ENCODE data around the gene SPINT2. TPM values are rescaled to one million over a fixed set of nuclear protein-coding genes. Genes with fewer than 3 reads are reported as not detected.

Gene SPINT2
- total and polyA plus RNA-seq, 7 experiments from 2014 or later: 35.5 to 139 (median 40.9) TPM

DNA sequence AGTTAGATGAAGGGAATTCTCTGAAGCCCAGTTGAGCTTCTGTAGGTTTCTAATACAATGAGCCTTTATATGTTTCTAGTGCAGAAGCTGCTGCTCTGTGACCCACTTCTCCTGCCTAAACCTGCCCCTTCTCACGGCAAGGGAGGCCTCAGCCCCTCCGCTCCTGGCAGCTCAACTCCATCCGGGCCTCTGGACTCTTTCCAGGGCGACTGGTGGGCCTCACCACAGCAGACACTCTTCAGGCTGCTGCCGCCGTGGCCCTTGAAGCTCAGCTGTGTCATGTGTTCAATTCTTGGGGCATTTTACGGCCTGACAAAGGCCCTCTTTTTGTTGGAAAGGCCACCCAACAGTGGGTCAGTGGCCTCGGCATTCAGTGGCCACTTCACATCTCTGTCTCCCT lies 29.7 kb downstream of the SPINT2 start:
- no peak overlapping the region for H3K27ac ChIP-seq (ENCODE audit: low read depth, low read length)
- Mint-ChIP-seq H3K4me1 (no peaks in the 10 kb centered on the region), H3K9me3 (no peaks in the 10 kb centered on the region), H3K27me3 (no peaks in the 10 kb centered on the region), H3K27ac (peak overlapping the region in 1 of 9 donors; percentile 49), H3K4me3 (no peak overlapping the region), H3K36me3 (peaks cover 0 to 18% (median 3%) of the 10 kb centered on the region in 5 donors)
- ChIA-PET CTCF (no interaction called here), POLR2A (no interaction called here)
- H3K9me3 ChIP-seq (ENCODE audit: control insufficient read depth in 2 of 3, low read length in 3 of 3): no peaks in the 10 kb centered on the region
- peaks cover 0 to 33% (median 7%) of the 10 kb centered on the region in 3 experiments for H3K36me3 ChIP-seq (ENCODE audit: control insufficient read depth in 2 of 3, insufficient read depth in 3 of 3, low read length in 3 of 3)
- no peaks in the 10 kb centered on the region for H3K27me3 ChIP-seq (ENCODE audit: control insufficient read depth in 2 of 2, insufficient read depth in 2 of 2, low read length in 2 of 2)
- DNase-seq: no peak
- intact Hi-C loops (cut with micrococcal nuclease): no loop called here
- no peak overlapping the region for H3K4me3 ChIP-seq (ENCODE audit: low read length)
- no peak for ATAC-seq
- no peaks in the 10 kb centered on the region for H3K4me1 ChIP-seq (ENCODE audit: control insufficient read depth in 2 of 2, insufficient read depth in 2 of 2, low read length in 2 of 2)

DNA sequence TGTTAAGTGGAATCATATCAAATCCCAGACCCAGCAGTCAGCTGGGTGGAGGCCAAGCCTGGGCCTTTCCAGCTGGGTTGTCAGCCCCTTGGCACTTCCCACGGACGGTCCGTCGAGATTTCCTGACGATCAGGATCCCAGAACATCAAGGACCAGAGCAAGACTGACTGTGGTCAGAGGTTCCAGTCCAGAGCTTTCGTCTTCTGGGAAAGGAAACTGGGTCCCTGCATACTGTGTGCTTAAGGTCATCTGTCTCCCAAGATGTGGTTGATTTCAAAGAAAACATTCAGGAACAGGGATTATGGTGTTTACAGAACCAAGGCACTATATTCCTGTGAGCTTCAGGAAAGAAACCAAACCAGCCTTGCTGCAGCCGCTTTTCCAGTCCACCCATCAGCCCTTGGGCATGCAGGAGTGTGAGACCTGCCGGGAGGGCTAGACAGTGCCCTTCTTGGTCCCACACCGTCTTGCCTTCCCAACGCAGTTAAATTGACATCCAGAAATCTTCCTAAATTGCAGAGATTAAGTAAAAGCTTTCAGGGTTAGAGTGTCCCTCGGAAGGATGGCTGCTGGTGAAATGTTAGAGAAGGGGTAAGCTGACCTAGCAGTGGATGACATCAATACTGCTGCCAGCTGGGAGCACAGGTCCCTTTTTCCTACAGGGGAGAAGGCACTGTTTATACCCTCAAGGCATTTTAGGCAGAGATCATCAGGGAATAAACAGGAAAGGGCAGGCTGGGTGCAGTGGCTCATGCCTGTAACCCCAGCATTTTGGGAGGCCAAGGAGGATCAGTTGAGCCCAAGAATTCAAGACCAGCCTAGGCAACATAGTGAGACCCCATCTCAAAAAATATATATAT lies 34.7 kb downstream of the SPINT2 start:
- H3K36me3 ChIP-seq (ENCODE audit: control insufficient read depth in 2 of 3, insufficient read depth in 3 of 3, low read length in 3 of 3): no peaks in the 10 kb centered on the region
- intact Hi-C loops (cut with micrococcal nuclease): no loop called here
- no peak overlapping the region for H3K27ac ChIP-seq (ENCODE audit: low read depth, low read length)
- H3K9me3 ChIP-seq (ENCODE audit: control insufficient read depth in 2 of 3, low read length in 3 of 3): no peaks in the 10 kb centered on the region
- H3K4me3 ChIP-seq (ENCODE audit: low read length): no peak overlapping the region
- Mint-ChIP-seq H3K9me3 (peaks cover 0 to 2% (median 0%) of the 10 kb centered on the region in 11 donors), H3K36me3 (peaks cover 0 to 5% (median 0%) of the 10 kb centered on the region in 5 donors), H3K27ac (no peak overlapping the region), H3K27me3 (no peaks in the 10 kb centered on the region), H3K4me3 (no peak overlapping the region), H3K4me1 (no peaks in the 10 kb centered on the region)
- DNase-seq: no peak
- ATAC-seq: no peak
- POLR2A ChIA-PET: no interaction called here
- CTCF ChIA-PET: no interaction called here
- H3K4me1 ChIP-seq (ENCODE audit: control insufficient read depth in 2 of 2, insufficient read depth in 2 of 2, low read length in 2 of 2): no peaks in the 10 kb centered on the region
- H3K27me3 ChIP-seq (ENCODE audit: control insufficient read depth in 2 of 2, insufficient read depth in 2 of 2, low read length in 2 of 2): no peaks in the 10 kb centered on the region

DNA sequence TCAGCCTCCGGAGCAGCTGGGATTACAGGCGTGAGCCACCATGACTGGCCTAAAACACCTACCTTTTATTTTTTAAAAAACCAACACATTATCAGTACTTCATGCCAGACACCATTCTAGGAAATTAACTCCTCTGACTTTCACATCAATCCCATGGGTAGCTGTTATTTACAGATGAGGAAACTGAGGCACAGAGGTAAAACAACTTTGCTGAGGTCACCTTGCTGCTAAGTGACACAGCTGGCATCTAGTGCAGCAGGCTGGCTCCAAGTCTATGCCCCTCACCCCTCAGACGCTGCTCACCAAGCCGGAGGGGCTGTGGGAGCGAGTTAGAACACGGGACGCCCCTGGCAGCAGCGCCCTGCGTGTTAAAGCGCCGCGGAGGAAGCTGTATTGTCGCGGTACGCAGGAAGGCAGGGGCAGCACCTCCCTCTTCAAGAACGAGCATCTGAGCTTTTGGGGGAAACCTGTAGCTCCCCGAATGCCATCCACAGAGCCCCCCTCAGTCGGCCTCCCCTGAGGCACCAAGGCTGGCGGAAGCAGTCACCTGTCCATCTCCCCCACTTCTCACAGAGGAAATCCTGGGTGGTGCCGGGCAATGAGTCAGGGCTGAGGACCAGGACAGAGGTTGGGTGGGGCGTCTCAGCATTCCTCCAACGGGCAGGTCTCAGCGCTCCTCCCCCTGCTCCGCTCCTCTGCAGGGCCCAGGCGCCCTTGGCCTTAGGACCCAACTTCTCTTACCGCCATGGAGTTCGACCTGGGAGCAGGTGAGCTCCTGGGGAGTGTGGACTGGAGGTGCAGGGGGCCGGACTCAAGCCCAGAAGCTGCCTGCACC lies 39.4 kb downstream of the SPINT2 start, which contains the start of gene C19orf33:
TSS of gene C19orf33 (plus strand) at position 735 of the 835 bp plus-strand sequence. CDS start at position 746, 11 bp downstream.
- no peak within 1 kb of the TSS for H3K4me3 Mint-ChIP-seq
- DNase-seq (no peak), ATAC-seq (no peak)
- POLR2A ChIA-PET: no interaction called here
- H3K4me1 Mint-ChIP-seq: peaks cover 0 to 7% (median 0%) of the 10 kb centered on the region in 7 donors
- peaks cover 0 to 7% (median 0%) of the 10 kb centered on the region in 5 donors for H3K36me3 Mint-ChIP-seq
- H3K4me3 ChIP-seq (ENCODE audit: low read length): no peak within 1 kb of the TSS
- H3K36me3 ChIP-seq (ENCODE audit: control insufficient read depth in 2 of 3, insufficient read depth in 3 of 3, low read length in 3 of 3): peaks cover 0 to 26% (median 0%) of the 10 kb centered on the region in 3 experiments
- no peaks in the 10 kb centered on the region for H3K4me1 ChIP-seq (ENCODE audit: control insufficient read depth in 2 of 2, insufficient read depth in 2 of 2, low read length in 2 of 2)
- H3K9me3 ChIP-seq (ENCODE audit: control insufficient read depth in 2 of 3, low read length in 3 of 3): no peaks in the 10 kb centered on the region
- H3K27ac Mint-ChIP-seq: no peak within 1 kb of the TSS
- intact Hi-C loops (cut with micrococcal nuclease): no loop called here
- peaks cover 0 to 2% (median 0%) of the 10 kb centered on the region in 11 donors for H3K9me3 Mint-ChIP-seq
- no peaks in the 10 kb centered on the region for H3K27me3 ChIP-seq (ENCODE audit: control insufficient read depth in 2 of 2, insufficient read depth in 2 of 2, low read length in 2 of 2)
- no peak within 1 kb of the TSS for H3K27ac ChIP-seq (ENCODE audit: low read depth, low read length)
- no peaks in the 10 kb centered on the region for H3K27me3 Mint-ChIP-seq
- CTCF ChIA-PET: interaction anchor here (0.7 to 1.0 kb wide), 2 partner anchors 38 to 60 kb away, joined by 3 read pairs; no protein-coding TSS in a partner anchor

DNA sequence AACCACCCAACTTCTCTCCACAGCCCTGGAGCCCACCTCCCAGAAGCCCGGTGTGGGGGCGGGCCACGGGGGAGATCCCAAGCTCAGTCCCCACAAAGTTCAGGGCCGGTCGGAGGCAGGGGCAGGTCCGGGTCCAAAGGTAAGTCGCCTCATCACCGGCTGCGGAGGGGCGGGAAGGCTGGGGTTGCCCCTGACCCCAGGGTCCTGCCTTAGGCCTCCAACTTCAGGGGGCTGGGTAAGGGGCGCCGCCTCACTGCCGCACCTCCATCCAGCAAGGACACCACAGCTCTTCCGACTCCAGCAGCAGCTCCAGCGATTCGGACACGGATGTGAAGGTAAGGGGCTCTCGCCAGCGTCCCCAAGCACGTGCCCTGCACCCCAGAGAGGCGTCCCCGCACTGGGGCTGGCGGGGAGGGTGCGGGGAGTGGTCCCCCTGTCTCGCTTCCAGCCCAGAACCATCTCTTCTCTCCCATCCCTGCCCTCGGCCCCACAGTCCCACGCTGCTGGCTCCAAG lies 40.0 kb downstream of the SPINT2 start:
- H3K4me1 Mint-ChIP-seq: peaks cover 0 to 8% (median 0%) of the 10 kb centered on the region in 7 donors

DNA sequence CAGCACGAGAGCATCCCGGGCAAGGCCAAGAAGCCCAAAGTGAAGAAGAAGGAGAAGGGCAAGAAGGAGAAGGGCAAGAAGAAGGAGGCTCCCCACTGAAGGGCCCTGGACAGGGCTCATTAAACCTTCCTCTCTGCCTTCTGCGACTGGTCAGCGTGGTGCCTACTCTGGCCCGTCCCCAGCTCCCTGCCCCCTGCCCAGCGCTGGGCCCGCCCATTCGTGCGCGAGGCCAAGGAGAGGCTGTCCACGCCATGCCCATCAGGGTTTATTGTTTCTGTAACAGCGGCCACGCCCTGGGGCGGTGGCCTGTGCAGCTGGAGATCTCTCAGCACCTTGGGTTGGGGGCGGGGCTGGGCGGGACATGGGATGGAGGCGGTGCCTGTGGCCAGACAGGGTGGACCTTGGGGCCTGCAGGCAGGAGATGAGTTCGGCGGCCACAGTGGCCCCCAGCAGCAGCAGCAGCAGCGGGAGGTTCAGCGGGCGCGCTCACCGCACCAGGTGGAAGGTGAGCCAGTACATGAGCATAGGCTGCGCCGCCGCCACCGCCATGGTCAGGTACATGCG lies 40.6 kb downstream of the SPINT2 start:
- no peaks in the 10 kb centered on the region for H3K4me1 ChIP-seq (ENCODE audit: control insufficient read depth in 2 of 2, insufficient read depth in 2 of 2, low read length in 2 of 2)
- H3K4me3 ChIP-seq (ENCODE audit: low read length): no peak overlapping the region
- Mint-ChIP-seq H3K27me3 (no peaks in the 10 kb centered on the region), H3K4me1 (peaks cover 0 to 8% (median 0%) of the 10 kb centered on the region in 7 donors), H3K4me3 (no peak overlapping the region), H3K27ac (no peak overlapping the region), H3K36me3 (peaks cover 0 to 11% (median 0%) of the 10 kb centered on the region in 5 donors), H3K9me3 (peaks cover 0 to 2% (median 0%) of the 10 kb centered on the region in 11 donors)
- ChIA-PET POLR2A (no interaction called here), CTCF (interaction anchor here (1.0 kb wide), 1 partner anchor 61 kb away, joined by 3 read pairs; no protein-coding TSS in a partner anchor)
- no peaks in the 10 kb centered on the region for H3K27me3 ChIP-seq (ENCODE audit: control insufficient read depth in 2 of 2, insufficient read depth in 2 of 2, low read length in 2 of 2)
- H3K27ac ChIP-seq (ENCODE audit: low read depth, low read length): no peak overlapping the region
- H3K36me3 ChIP-seq (ENCODE audit: control insufficient read depth in 2 of 3, insufficient read depth in 3 of 3, low read length in 3 of 3): peaks cover 0 to 38% (median 0%) of the 10 kb centered on the region in 3 experiments
- no peaks in the 10 kb centered on the region for H3K9me3 ChIP-seq (ENCODE audit: control insufficient read depth in 2 of 3, low read length in 3 of 3)
- DNase-seq (no peak), ATAC-seq (no peak)
- intact Hi-C loops (cut with micrococcal nuclease): no loop called here

More for the DNA sequence above, 40.0 kb downstream of the SPINT2 start:
- Mint-ChIP-seq H3K9me3 (peaks cover 0 to 2% (median 0%) of the 10 kb centered on the region in 11 donors), H3K27me3 (no peaks in the 10 kb centered on the region), H3K36me3 (peaks cover 0 to 7% (median 0%) of the 10 kb centered on the region in 5 donors), H3K4me3 (no peak overlapping the region), H3K27ac (no peak overlapping the region)
- ChIA-PET POLR2A (no interaction called here), CTCF (interaction anchor here (1.0 kb wide), 1 partner anchor 60 kb away, joined by 3 read pairs; no protein-coding TSS in a partner anchor)
- no peaks in the 10 kb centered on the region for H3K4me1 ChIP-seq (ENCODE audit: control insufficient read depth in 2 of 2, insufficient read depth in 2 of 2, low read length in 2 of 2)
- H3K9me3 ChIP-seq (ENCODE audit: control insufficient read depth in 2 of 3, low read length in 3 of 3): no peaks in the 10 kb centered on the region
- intact Hi-C loops (cut with micrococcal nuclease): no loop called here
- no peak for ATAC-seq
- H3K36me3 ChIP-seq (ENCODE audit: control insufficient read depth in 2 of 3, insufficient read depth in 3 of 3, low read length in 3 of 3): peaks cover 0 to 33% (median 0%) of the 10 kb centered on the region in 3 experiments
- DNase-seq: no peak
- H3K27ac ChIP-seq (ENCODE audit: low read depth, low read length): no peak overlapping the region
- no peak overlapping the region for H3K4me3 ChIP-seq (ENCODE audit: low read length)
- H3K27me3 ChIP-seq (ENCODE audit: control insufficient read depth in 2 of 2, insufficient read depth in 2 of 2, low read length in 2 of 2): no peaks in the 10 kb centered on the region

DNA sequence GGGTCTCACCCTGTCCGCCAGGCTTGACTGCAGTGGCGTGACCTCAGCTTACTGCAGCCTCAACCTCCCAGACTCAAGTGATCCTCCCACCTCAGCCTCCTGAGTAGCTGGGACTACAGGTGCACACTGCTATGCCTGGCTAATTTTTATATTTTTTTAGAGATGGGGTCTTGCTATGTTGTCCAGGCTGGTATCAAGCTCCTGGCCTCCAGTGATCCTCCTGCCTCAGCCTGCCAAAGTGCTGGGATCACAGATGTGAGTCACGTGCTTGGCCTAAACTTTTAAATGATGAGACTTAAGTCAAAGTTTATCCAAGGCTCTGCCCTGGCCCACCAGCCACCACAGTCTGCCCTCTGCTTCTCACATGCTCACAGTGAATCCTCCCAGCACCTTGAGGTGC lies 41.9 kb downstream of the SPINT2 start:
- Histone ChIP-seq H3K36me3 (ENCODE audit: control insufficient read depth in 2 of 3, insufficient read depth in 3 of 3, low read length in 3 of 3) (peaks cover 0 to 38% (median 0%) of the 10 kb centered on the region in 3 experiments), H3K9me3 (ENCODE audit: control insufficient read depth in 2 of 3, low read length in 3 of 3) (no peaks in the 10 kb centered on the region), H3K4me3 (ENCODE audit: low read length) (no peak overlapping the region), H3K27ac (ENCODE audit: low read depth, low read length) (no peak overlapping the region), H3K4me1 (ENCODE audit: control insufficient read depth in 2 of 2, insufficient read depth in 2 of 2, low read length in 2 of 2) (no peaks in the 10 kb centered on the region), H3K27me3 (ENCODE audit: control insufficient read depth in 2 of 2, insufficient read depth in 2 of 2, low read length in 2 of 2) (no peaks in the 10 kb centered on the region)
- no peaks in the 10 kb centered on the region for H3K27me3 Mint-ChIP-seq
- H3K4me1 Mint-ChIP-seq: peaks cover 0 to 10% (median 4%) of the 10 kb centered on the region in 7 donors
- no peak overlapping the region for H3K27ac Mint-ChIP-seq
- peaks cover 0 to 2% (median 0%) of the 10 kb centered on the region in 11 donors for H3K9me3 Mint-ChIP-seq
- peaks cover 4 to 18% (median 5%) of the 10 kb centered on the region in 5 donors for H3K36me3 Mint-ChIP-seq
- ChIA-PET POLR2A (no interaction called here), CTCF (interaction anchor here (0.6 kb wide), 1 partner anchor 29 kb away, joined by 3 read pairs; no protein-coding TSS in a partner anchor)
- intact Hi-C loops (cut with micrococcal nuclease): no loop called here
- DNase-seq (no peak), ATAC-seq (no peak)
- H3K4me3 Mint-ChIP-seq: no peak overlapping the region
